ENCODE measurements around the gene RAB36. TPM values are rescaled to one million over a fixed set of nuclear protein-coding genes. Genes with fewer than 3 reads are reported as not detected.

Gene RAB36
- total RNA-seq, 1 donor from 2014 or later: 3.2 TPM

GRCh38 chr22:23105304-23105703, 40.0 kb upstream of the RAB36 start:
- no peak overlapping the region for H3K4me3 ChIP-seq
- intact Hi-C loops (cut with DNase I): no loop called here
- no peaks in the 10 kb centered on the region for H3K27me3 ChIP-seq
- H3K27ac ChIP-seq: no peak overlapping the region
- H3K36me3 ChIP-seq: no peaks in the 10 kb centered on the region
- DNase-seq (ENCODE audit: extremely low spot score in 2 of 2): no peak
- no peaks in the 10 kb centered on the region for H3K9me3 ChIP-seq
- H3K4me1 ChIP-seq: no peaks in the 10 kb centered on the region
- TF ChIP-seq POLR2AphosphoS5 (IDR thresholded peaks at IDR 0.05; ENCODE audit: insufficient read depth in 1 of 2, low read depth in 1 of 2) (no peak), POLR2A (IDR thresholded peaks at IDR 0.05) (no peak)
- TF ChIP-seq, protein P1, sequence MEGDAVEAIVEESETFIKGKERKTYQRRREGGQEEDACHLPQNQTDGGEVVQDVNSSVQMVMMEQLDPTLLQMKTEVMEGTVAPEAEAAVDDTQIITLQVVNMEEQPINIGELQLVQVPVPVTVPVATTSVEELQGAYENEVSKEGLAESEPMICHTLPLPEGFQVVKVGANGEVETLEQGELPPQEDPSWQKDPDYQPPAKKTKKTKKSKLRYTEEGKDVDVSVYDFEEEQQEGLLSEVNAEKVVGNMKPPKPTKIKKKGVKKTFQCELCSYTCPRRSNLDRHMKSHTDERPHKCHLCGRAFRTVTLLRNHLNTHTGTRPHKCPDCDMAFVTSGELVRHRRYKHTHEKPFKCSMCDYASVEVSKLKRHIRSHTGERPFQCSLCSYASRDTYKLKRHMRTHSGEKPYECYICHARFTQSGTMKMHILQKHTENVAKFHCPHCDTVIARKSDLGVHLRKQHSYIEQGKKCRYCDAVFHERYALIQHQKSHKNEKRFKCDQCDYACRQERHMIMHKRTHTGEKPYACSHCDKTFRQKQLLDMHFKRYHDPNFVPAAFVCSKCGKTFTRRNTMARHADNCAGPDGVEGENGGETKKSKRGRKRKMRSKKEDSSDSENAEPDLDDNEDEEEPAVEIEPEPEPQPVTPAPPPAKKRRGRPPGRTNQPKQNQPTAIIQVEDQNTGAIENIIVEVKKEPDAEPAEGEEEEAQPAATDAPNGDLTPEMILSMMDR (IDR thresholded peaks at IDR 0.05): no peak

DNA sequence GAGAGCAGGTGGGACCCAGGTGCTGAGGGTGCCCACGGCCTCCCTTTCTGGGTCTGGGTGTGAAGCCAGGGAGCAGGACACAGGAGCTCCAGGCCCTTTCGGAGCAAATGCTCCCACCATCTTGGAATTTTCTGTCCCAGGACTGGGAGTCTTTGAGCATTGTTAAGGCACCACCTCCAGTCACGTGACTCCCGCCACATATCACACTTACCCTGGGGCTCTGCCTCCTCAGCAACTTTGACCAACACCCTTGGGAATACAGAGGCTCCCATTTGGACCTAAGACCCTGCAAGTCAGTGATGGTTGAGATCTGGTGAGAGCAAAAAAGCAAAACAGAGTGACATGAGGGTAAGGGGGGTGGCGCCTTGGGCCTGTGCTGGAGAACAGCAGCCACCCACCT, 39.4 kb upstream of the RAB36 start:
- DNase-seq (ENCODE audit: extremely low spot score in 2 of 2): no peak
- Histone ChIP-seq H3K27ac (no peak overlapping the region), H3K9me3 (no peaks in the 10 kb centered on the region), H3K4me1 (no peaks in the 10 kb centered on the region), H3K36me3 (no peaks in the 10 kb centered on the region), H3K4me3 (no peak overlapping the region), H3K27me3 (no peaks in the 10 kb centered on the region)
- intact Hi-C loops (cut with DNase I): no loop called here
- no peak for TF ChIP-seq POLR2A (IDR thresholded peaks at IDR 0.05)
- TF ChIP-seq POLR2AphosphoS5 (IDR thresholded peaks at IDR 0.05; ENCODE audit: insufficient read depth in 1 of 2, low read depth in 1 of 2): no peak
- TF ChIP-seq, protein P1 (IDR thresholded peaks at IDR 0.05): no peak

DNA sequence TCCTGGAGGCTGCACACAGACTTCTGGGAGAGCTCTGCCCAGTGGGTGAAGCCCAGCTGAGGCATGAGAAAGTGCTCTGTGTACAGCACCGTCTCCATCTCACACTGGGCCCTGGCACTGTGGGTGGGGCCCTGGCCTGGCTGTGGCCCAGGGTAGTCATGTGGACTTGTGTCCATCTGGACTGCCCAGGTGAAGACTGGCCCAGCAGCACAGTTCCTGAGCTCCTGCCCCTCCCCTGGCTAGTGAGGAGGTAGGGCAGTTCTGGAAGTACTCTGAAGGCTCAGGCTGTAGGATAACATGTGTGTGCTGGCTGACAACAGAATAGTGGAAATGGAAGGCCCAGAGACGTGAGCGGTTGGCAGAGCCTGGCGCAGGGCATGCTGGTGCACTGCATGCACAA, 38.9 kb upstream of the RAB36 start:
- Histone ChIP-seq H3K27ac (no peak overlapping the region), H3K4me3 (no peak overlapping the region), H3K27me3 (no peaks in the 10 kb centered on the region), H3K4me1 (no peaks in the 10 kb centered on the region), H3K9me3 (no peaks in the 10 kb centered on the region), H3K36me3 (no peaks in the 10 kb centered on the region)
- intact Hi-C loops (cut with DNase I): no loop called here
- DNase-seq (ENCODE audit: extremely low spot score in 2 of 2): no peak
- TF ChIP-seq, protein P1 (IDR thresholded peaks at IDR 0.05): no peak
- no peak for TF ChIP-seq POLR2A (IDR thresholded peaks at IDR 0.05)
- TF ChIP-seq POLR2AphosphoS5 (IDR thresholded peaks at IDR 0.05; ENCODE audit: insufficient read depth in 1 of 2, low read depth in 1 of 2): no peak

DNA sequence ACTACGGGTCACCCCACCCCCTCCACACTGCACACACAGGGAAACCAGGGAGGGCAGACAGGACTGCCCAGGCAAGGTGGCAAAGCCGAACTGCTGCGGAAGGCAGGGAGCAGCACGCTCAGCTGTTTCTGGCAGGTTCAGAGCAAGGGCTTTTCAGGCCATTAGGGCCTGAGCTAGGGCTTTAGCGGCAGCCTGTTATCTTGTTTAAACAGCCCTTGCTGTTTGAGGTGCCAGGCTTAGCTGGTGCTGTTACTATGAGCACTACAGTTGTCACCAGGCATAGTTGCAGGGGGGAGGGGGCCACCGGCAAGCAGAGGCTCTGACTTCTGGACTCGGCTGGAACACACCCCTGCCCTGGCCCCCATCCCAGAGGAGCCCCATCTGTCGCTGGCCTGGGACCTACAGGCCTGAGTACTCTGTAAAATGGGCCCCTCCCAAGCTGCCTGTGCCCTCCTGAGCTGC, 38.3 kb upstream of the RAB36 start:
- no peak overlapping the region for H3K27ac ChIP-seq
- intact Hi-C loops (cut with DNase I): no loop called here
- TF ChIP-seq, protein P1 (IDR thresholded peaks at IDR 0.05): no peak
- TF ChIP-seq POLR2AphosphoS5 (IDR thresholded peaks at IDR 0.05; ENCODE audit: insufficient read depth in 1 of 2, low read depth in 1 of 2) (no peak), POLR2A (IDR thresholded peaks at IDR 0.05) (no peak)
- no peaks in the 10 kb centered on the region for H3K9me3 ChIP-seq
- DNase-seq (ENCODE audit: extremely low spot score in 2 of 2): no peak
- no peaks in the 10 kb centered on the region for H3K27me3 ChIP-seq
- no peaks in the 10 kb centered on the region for H3K4me1 ChIP-seq
- H3K4me3 ChIP-seq: no peak overlapping the region
- H3K36me3 ChIP-seq: no peaks in the 10 kb centered on the region

DNA sequence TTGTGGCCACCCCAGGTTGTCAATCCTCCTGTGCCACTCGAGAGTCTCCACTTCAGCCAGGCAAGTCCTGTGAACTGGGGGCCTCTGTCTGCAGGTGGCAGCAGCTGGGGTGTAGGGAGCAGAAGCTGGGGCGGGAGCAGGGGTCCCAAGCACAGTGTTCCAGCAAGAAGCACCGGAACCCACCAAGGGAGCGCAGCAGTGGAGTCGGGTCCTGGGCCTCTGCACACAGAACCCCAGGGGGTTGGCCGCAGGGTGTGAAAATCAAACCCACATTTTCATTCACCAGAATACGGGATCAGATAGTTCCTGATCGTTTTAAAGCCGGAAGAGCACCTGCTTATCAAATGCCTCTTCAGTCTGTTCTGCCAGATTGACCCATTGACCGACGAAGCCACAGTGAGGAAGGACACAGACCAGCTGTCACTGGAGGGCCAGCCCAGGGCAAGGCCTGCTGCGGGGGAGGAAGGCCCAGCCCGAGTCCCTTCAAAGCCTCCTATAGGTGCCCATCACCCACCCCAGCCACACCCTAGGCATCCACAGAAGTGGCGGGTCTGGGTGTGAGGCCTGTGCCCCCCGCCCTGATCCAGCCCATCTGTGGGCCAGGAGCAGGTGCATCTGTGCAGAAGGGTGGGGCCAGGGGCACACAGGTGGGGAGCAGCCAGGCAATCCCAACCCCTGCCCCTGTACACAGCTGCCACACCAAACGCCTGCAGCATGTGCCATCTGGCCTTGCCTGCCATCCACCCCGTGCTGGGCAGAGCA, 37.6 kb upstream of the RAB36 start:
- H3K4me3 ChIP-seq: no peak overlapping the region
- H3K36me3 ChIP-seq: no peaks in the 10 kb centered on the region
- H3K27me3 ChIP-seq: no peaks in the 10 kb centered on the region
- TF ChIP-seq POLR2AphosphoS5 (IDR thresholded peaks at IDR 0.05; ENCODE audit: insufficient read depth in 1 of 2, low read depth in 1 of 2) (no peak), POLR2A (IDR thresholded peaks at IDR 0.05) (no peak)
- TF ChIP-seq, protein P1 (IDR thresholded peaks at IDR 0.05): no peak
- no peaks in the 10 kb centered on the region for H3K4me1 ChIP-seq
- H3K27ac ChIP-seq: no peak overlapping the region
- no peaks in the 10 kb centered on the region for H3K9me3 ChIP-seq
- intact Hi-C loops (cut with DNase I): no loop called here
- DNase-seq (ENCODE audit: extremely low spot score in 2 of 2): no peak
